Measurements from ENCODE around the gene PNPLA7.

Gene PNPLA7

DNA sequence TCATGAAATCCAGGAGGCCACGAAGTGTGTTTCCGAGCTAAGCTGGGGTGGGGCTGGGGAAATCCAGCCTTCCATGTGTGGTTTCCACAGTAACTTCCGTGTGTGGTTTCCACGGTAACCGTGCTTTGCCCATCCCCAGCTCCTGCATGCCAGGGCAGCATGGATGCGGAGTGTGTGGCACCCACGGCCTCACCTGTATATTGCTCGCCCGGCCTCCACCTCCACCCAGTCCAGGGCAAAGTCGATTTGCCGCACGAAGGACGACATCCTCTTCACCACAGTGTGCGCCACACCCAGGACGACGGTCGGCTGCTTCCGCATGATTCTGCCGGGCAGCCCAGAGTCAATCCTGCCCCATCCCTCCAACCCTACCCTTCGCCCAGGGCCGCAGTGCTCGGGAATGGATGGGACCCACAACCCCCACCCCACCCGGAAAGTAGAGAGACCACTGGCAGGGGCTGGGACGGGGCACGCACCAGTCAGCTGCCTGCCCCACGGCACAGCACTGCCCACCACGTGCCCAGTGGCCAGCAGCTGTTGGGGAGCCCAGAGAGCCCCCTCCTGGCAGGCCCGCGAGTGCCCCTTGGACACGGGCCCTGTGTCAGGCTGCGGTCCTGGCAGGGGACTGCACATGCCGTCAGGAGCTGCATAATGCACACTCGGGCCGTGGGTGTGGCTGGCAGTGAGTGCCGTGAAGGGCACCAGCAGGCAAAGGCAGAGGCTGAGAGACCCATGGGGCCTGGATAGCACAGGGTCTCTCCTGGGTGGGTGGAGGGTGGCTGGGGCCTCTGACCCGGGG, 52.1 kb downstream of the PNPLA7 start:
- DNase-seq (ENCODE audit: low read depth in 2 of 2, low spot score in 1 of 2), result no peak

DNA sequence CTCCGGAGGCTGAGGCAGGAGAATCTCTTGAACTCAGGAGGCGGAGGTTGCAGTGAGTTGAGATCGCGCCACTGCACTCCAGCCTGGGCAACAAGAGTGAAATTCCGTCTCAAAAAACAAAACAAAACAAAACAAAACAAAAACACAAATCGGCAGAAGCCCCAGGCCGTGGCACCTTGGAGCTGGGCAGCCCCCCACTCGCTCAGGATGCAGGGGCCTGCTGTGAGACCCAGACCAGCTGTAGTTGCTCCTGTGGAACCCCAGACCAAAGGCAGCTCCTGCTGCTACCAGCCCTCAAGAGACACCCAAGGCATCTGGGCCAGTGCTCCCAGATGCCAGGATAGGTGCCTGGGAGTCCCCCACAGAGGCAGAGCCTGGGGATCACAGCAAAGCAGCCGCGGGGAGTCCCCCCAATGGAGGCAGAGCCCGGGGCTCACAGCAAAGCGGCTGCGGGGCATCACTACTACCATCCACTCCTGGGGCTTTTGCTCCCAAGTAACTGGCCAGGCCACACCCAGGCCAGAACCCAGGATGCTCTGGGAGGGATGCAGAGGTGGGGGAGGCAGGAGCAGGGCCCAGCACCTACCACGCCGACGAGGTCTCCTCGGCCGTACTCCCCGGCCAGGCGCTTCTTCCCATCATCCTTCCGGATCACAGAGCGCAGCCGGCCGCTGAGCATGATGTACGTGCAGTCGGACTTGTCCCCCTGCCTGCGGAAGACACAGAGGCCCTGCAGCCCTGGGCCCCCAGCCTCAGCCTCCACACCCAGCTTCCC, 53.4 kb downstream of the PNPLA7 start:
- DNase-seq (ENCODE audit: low read depth in 2 of 2, low spot score in 1 of 2), result no peak

DNA sequence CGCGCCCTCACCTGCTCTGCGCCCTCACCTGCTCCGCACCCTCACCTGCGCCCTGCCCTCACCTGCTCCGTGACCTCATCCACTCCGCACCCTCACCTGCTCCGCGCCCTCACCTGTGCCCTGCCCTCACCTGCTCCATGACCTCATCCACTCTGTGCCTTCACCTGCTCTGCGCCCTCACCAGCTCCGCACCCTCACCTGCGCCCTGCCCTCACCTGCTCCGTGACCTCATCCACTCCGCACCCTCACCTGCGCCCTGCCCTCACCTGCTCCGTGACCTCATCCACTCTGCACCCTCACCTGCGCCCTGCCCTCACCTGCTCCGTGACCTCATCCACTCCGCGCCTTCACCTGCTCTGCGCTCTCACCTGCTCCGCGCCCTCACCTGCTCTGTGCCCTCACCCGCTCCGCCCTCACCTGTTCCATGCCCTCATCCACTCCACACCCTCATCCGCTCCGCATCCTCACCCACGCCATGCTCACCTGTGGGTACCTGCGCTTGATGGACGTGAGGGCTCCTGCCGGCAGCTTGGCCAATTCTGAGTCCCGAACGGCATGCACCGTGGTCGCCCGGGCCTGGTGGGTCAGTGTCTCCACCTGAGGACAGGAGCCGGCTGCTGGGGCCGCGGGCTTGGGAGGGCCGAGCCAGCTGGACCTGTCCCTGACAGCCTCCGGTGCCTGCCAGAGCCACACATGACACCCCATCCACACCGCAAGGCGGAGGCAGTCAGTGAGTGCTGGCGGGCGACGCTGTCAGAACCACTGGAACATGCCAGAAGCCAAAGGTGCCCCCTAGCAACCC, 55.5 kb downstream of the PNPLA7 start:
- DNase-seq (ENCODE audit: low read depth in 2 of 2, low spot score in 1 of 2), result no peak

DNA sequence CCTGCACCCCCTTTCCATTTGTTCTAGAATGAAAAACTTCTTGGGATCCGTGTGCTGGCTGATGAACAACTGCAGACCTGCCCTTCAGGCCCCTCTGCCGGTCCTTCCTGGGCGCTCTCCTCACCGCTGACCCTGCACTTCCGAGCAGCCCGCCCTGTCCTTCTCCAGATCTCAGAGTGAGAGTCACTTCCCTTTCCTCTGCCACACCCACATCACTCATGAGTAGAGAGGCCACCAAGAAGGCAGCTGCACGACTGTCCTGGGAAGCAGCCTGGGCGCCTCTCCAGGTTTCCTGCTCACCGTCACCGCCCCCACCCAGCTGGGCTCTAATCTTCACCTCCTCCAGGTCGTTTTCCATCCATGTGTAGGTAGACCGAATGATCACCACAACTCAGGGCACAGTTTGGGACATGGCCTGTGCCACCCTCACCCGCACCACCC, 56.1 kb downstream of the PNPLA7 start:
- DNase-seq (ENCODE audit: low read depth in 2 of 2, low spot score in 1 of 2), result no peak

DNA sequence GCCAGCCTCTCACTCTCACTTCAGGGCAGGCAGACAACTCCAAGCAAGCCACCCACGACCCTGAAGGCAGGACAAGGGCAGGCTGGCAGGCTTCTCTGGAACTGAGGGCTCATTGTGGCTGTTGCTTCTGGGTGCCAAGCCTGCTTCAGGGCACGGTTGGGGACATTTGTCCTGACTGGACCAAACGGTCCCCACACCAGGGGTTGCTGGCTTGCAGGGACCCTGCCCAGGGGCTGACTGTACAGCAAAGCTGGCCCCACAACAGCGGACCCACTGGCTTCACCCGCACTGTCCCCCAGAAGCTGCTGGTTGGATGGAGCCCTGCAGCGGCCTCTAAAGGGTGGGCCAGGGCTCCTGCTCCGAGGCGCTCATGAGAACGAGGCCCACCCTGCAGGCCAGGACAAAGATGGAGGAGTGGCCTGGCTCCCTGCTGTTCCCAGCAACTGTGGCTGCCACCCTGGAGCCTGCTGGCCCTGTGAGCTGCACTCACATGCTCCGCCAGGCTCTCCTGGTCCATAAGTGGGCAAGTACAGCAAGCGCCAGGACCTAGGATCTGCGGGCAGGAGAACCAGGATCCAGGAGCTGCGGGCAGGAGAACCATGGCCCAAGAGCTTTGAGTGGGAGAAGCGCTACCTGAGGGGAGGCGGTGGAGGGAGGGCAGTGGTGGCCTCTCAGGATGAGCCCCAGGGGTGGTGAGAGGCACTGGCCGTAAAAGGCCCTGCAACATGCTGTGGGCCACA, 56.7 kb downstream of the PNPLA7 start:
- DNase-seq (ENCODE audit: low read depth in 2 of 2, low spot score in 1 of 2), result no peak

DNA sequence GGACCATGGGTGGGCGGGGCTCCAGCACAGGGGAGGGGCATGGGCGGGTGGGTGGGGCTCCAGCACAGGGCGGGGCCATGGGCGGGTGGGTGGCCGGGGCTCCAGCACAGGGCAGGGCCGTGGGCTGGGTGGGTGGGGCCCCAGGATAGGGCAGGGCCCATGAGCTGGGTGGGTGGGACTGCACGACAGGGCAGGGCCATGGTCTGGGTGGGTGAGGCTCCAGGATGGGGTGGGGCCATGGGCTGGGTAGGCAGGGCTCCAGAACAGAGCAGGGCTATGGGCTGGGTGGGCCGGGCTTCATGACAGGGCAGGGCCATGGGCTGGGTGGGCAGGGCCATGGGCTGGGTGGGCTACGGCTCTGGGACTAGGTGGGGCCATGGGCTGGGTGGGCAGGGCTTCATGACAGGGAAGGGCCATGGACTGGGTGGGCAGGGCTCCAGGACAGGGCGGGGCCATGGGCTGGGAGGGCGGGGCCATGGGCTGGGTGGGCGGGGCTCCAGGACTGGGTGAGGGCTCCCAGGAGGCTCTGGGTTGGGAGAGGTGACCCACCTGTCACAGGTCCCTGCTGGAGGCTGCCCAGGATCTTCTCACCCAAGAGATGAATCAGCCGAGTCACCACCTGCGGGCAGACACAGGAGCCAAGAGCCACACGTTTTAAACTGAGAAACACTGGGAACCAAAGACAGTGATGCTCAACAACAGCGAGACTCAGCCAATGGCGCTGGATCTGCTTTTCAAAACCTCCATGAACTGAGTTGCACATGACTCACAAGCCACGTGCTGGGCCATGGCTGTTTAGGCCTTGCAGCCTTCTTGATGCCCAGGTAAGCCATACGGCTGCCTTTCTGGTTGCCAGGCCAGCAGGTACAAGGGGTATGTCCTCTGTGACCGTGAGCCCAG, 57.5 kb downstream of the PNPLA7 start:
- DNase-seq (ENCODE audit: low read depth in 2 of 2, low spot score in 1 of 2), result no peak

DNA sequence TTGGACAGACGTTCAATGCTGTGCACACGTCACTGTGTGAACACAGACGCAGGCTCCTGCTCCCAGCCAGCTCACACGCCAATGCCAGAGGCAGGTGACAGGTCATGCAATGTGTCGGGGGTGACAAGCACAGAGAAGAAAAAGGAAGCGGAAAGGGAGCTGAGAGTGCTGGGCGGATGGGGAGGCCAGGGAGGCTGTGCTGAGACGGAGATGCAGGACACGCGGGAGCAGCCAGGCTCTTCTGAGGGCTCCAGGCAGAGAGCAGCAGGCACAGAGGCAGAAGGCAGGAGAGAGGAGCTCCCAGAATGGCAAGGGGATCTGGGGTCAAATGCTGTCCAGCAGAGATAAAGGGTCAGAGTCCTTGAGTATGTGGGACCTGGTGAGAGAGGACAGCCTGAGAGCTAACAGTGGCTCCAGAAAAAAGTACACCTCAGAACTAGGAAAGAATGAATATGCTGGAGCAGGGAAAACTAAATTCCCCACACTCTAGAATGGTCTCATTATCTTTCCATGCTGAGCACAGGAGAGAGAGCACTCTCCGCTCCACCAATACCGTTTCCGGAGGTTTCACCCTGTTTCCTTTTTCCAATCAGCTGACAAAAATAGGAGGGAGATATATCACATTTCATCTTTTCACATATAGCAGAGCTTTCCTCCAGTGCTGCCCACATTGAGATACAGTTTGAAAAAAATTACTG, 58.3 kb downstream of the PNPLA7 start:
- DNase-seq (ENCODE audit: low read depth in 2 of 2, low spot score in 1 of 2), result no peak

DNA sequence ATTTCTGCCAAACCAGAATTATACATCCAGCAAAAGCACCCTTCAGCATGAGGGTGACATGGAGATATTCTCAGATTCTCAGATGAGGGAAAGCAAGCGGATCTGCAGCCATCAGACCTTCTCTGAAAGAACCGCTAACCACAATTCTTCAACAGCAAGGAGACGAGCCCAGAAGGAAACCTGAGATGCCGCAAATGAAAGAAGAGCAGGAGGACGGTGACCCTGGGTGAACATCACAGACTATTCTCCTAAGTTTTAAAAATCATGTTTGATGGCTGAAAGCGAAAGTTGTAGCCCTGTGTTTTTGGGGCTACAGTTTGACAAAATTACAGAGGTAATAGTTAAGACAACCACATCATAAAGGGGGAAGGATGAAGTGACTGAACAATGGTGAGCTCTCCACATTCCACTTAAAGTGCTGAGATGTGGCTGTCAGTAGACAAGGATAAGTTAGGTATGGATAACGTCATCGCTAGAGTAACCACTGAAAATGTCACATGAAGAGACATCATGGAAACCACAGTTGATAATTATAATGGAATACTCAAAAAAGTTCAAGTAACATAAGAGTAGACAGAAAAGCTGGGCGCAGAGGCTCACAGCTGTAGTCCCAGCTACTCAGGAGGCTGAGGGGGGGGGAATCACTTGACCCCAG, 59.5 kb downstream of the PNPLA7 start:
- no peak for DNase-seq (ENCODE audit: low read depth in 2 of 2, low spot score in 1 of 2)

DNA sequence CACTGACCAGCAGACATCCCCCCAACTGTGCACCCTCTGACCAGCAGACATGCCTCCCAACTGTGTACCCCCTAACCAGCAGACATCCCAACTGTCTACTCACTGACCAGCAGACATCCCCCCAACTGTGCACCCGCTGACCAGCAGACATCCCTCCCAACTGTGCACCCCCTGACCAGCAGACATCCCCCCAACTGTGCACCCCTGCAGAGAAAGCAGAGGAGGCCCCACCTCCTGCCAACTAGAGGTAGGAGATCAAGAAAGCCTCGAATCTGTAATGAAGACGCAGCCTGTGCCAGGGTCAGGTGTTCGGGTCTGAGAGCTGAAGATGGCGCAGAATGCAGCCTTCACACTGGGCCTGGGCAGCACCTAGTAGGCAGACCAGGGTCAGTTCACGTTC, 61.3 kb downstream of the PNPLA7 start:
- no peak for DNase-seq (ENCODE audit: low read depth in 2 of 2, low spot score in 1 of 2)

DNA sequence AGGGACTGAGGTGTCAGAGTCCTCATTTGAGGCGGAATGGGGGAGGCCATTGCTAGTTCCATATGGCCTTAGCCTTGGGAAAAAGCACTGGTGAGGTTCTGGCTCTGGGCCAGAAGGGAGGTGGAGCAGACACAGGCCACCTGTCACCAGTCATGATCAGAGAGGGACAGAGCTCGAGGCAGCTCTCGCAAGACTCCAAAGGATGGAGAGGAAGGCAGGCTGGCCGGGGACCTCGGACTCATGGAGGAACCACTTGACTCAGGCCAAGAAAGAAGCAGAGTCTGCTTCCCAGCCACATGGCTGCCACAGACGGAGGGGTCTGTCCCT, 61.9 kb downstream of the PNPLA7 start:
- DNase-seq (ENCODE audit: low read depth in 2 of 2, low spot score in 1 of 2), result no peak

DNA sequence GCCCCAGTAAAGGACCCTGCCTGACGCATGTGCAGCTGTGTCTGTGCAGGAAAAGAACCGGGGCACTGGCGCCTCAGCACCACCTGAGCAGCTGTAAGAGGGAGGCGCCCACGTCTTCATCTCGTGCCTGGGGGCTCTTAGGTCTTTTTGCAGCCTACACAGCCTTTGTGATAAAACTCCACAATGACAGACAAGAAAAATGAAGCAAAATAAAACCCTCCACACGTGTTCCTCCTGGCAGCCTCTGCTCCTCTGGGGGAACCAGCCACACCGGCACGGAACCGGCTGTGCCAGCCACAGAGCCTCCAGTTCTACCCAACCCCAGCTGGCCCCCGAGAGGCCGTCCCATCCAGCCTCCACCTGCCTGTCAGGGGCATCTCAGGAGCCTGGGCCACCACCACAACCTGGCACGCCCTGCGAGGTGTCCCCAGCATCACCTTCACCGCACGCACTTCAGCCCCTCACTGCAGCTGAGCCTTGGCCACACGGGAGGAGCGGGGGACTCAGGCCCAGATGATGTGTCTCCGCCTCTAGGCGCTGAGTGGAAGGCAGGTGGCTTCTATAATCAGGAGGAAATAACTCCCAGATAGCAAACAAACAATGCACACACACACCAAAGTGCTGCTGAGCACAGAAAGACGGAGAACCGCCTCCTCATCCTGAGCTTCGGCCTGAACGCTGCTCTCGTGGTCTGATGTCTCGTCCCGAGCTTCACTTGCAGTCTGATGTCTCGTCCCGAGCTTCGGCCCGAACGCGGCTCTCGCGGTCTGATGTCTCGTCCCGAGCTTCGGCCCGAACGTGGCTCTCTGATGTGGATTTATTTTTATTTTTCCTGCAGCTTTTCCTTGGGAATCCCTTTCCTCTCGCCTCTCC, 62.5 kb downstream of the PNPLA7 start:
- no peak for DNase-seq (ENCODE audit: low read depth in 2 of 2, low spot score in 1 of 2)

DNA sequence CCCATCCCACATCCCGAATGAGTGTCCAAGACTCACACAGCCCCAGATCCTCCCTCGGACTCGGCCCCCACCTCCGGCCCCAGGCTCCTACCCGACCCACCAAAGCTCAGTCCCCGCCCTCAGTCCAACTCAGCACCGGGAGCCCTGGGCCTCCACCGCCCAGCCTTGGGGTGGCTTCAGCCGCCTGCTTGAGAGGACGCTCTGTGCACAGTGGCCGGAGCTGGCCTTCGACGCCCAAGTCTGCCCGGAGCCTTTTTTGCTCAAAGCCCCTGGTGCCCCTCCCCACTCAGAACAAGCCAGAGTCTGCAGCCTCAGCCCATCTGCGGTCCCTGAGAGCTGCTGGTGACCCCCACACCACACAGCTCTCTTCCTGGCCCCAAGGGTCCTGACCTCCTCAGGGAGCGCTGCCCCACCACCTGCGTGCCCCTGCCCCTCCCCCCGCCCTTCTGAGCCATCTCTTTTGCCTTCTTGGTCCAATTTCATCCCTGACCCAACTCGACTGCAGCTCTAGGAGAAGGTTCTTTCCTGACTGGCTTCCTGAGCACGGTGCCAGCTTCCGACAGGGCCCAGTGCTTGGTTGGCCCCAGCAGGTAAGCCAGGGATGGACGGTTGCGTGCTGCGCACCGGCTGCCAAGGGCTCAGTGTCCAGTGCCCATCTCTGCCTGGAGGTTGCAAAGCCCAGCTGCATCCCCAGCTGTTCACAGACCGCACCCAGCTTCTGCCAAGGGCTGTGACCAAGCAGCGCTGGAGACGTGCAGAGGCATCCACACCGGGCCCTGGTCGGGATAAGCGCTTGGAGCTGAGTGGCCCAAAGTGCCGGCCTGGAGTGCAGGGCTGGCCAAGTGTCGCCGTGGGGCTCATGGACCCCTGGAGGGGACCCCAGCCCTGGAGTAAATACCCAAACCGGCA, 63.4 kb downstream of the PNPLA7 start:
- no peak for DNase-seq (ENCODE audit: low read depth in 2 of 2, low spot score in 1 of 2)

DNA sequence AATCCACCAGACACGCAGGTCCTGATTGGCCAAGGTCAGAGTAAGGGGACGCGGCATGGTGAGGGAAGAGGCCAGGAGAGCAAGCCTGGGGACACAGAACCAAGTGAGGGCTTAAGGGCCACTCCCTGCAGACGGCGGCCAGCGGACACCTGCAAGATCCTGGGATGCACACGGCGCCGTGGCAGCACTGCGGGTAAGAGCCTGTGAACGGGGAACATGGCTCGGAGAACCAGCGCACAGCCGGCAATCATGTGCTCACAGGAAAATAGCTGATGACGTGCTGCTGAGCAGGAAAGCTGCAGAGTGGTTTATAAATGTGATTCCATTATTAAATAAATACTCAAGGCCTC, 64.1 kb downstream of the PNPLA7 start:
- no peak for DNase-seq (ENCODE audit: low read depth in 2 of 2, low spot score in 1 of 2)

DNA sequence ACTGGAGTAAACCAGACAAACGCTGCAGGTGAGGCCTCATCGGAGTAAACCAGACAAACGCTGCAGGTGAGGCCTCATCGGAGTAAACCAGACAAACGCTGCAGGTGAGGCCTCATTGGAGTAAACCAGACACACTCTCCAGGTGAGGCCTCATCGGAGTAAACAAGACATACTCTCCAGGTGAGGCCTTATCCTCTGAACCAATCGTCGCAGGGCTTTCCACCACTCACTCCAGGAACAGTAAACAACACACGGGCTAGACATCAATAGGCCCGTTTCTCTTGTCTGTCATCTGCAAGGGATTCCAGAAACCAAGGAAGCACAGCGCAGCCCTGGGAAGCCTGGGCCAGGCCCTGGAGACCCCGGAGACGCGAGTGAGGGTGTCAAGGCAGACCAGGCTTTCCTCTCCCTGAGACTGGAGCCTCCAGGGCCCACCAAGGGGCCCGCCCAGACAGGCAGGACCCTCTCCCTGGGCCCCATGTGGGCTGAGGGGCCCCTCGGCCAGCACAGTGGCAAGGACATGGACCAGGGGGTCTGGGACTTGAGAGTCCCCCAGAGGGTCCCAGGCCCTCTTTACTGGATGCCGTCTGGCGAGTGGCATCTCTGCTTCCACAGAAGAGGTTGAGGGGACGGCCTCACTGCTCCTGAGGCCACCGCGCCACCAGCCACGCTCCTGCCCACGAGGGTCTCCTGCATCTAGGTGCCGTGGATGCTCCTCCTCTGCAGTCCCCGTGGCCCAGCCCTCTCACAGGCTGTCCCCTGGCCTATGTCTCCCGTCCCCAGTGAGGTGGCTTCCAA, 64.7 kb downstream of the PNPLA7 start:
- no peak for DNase-seq (ENCODE audit: low read depth in 2 of 2, low spot score in 1 of 2)

DNA sequence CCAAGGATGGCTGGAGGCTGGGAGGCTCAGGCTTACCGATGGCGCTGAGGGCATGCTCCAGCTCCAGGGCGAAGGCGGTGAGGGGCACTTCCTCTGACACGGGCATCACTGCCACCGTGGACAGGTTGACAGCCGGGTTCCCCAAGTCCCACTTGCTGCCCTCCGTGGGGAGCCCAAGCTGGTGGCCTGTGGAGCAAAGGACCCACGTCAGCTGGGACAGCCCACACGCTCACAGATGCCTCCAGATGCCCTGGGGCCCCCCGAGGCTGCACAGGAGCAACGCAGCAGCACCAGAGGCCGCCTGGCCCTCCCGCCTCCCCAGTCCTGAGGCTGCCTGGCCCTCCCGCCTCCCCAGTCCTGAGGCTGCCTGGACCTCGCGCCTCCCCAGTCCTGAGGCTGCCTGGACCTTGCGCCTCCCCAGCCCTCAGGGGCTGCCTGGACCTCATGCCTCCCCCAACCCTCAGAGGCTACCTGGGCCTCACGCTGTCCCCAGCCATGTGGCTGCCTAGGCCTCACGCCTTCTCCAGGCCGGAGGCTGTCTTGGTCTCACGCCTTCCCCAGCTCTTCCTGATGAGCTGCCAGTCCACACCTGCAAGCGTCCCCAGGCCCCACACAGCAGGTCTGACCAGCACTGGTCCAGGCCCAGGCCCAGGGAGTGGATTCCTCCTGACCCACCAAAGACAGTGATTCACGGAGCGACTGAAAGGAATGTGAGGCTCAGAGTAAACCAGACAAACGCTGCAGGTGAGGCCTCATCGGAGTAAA, 65.5 kb downstream of the PNPLA7 start:
- no peak for DNase-seq (ENCODE audit: low read depth in 2 of 2, low spot score in 1 of 2)
